Colonic mucosa (tissue), 4 donors: ENCODE data around the gene ANTXR1. TPM values are rescaled to one million over a fixed set of nuclear protein-coding genes. Genes with fewer than 3 reads are reported as not detected.

ENCODE experiments used
- DNase-seq: peaks from one replicate; pipeline ENCODE4 v3.0.0-alpha.2; 2020
- H3K27ac ChIP-seq: fragments of 200-600 bp; one replicate; pipeline ENCODE4 v1.8.0; 2021
- H3K27me3 ChIP-seq: fragments of 200-600 bp; one replicate; pipeline ENCODE4 v1.8.0; 2021
- H3K36me3 ChIP-seq: fragments of 200-600 bp; one replicate; pipeline ENCODE4 v1.8.0; 2021
- H3K4me1 ChIP-seq: fragments of 200-600 bp; one replicate; pipeline ENCODE4 v1.8.0; 2021; ENCODE audit warnings: mild to moderate bottlenecking
- H3K4me3 ChIP-seq: fragments of 200-600 bp; one replicate; pipeline ENCODE4 v1.8.0; 2021
- H3K9ac ChIP-seq, 2 donors: one replicate each; pipeline ENCODE4 v1.7.0; 2013; ENCODE audit warnings: control low read depth in 2 of 2, low read depth in 2 of 2, low read length in 2 of 2
- H3K9me3 ChIP-seq: fragments of 200-600 bp; one replicate; pipeline ENCODE4 v1.8.0; 2021
- intact Hi-C: fragments of 100-400 bp; cut with DNase I; formaldehyde crosslinking; loops from one replicate; pipeline ENCODE4 v1.14.1; 2022
- total RNA-seq, 2 donors: library from RNA; stranded (reverse); fragmentation: NEBNext Ultra II Directional in 1 of 2; extraction: Animal tissue kit (Norgen Biotek cat#: 25700) in 1 of 2; gene quantifications; one replicate each; pipeline ENCODE4 v1.2.1, GENCODE V29; 2021
- TF ChIP-seq, protein P1 (sequence below): fragments of 200-600 bp; IDR thresholded peaks from one replicate; pipeline ENCODE4 v1.8.0; 2022; ENCODE audit warnings: antibody characterized with exemption, mild to moderate bottlenecking
- donor health status: healthy.
- donor health status: DM: no; HTN: no; CAD: no.
- donor health status: DM: no; HTN: no; CAD: no.

The ANTXR1 gene
- total RNA-seq, 2 donors from 2014 or later, result 8.1 to 17.0 TPM

DNA sequence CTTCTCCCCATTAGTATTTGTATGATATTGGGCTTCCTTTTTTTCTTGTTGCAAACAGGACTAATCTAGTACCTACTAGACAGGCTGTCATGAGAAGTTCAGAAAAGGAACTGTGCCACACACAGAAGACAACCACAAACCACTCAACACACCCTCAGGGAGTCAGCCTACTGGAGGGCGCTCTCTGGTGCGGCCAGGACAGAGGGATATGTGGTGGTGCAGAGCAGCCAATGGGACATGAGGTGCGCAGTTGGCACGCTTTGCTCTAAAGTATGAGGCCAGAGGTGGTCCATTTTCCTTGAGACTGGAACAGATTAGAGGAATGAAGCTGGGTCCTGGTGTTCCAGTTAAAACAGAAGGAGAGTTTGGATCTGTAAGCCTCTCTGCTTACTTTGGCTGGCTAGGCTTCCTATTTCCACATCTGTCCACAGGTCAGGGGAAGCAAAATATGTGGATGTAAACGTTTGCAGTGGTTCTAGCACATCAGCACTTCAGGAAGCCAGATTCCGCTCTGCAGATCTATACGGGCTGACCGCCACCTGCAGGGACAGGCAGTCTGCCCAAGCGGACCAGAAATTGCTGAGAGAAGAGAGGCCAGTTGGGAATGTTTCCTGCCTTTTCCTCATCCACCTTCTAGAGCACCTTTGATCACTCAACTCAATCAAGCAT, 260.0 kb downstream of the ANTXR1 start:
- Histone ChIP-seq H3K4me1 (no peaks in the 10 kb centered on the region), H3K27me3 (no peaks in the 10 kb centered on the region), H3K36me3 (no peaks in the 10 kb centered on the region), H3K9me3 (no peaks in the 10 kb centered on the region), H3K27ac (no peak overlapping the region), H3K9ac (no peak overlapping the region), H3K4me3 (no peak overlapping the region)
- TF ChIP-seq, protein P1, sequence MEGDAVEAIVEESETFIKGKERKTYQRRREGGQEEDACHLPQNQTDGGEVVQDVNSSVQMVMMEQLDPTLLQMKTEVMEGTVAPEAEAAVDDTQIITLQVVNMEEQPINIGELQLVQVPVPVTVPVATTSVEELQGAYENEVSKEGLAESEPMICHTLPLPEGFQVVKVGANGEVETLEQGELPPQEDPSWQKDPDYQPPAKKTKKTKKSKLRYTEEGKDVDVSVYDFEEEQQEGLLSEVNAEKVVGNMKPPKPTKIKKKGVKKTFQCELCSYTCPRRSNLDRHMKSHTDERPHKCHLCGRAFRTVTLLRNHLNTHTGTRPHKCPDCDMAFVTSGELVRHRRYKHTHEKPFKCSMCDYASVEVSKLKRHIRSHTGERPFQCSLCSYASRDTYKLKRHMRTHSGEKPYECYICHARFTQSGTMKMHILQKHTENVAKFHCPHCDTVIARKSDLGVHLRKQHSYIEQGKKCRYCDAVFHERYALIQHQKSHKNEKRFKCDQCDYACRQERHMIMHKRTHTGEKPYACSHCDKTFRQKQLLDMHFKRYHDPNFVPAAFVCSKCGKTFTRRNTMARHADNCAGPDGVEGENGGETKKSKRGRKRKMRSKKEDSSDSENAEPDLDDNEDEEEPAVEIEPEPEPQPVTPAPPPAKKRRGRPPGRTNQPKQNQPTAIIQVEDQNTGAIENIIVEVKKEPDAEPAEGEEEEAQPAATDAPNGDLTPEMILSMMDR, result no peak
- no peak for DNase-seq
- intact Hi-C loops, result no loop called here

DNA sequence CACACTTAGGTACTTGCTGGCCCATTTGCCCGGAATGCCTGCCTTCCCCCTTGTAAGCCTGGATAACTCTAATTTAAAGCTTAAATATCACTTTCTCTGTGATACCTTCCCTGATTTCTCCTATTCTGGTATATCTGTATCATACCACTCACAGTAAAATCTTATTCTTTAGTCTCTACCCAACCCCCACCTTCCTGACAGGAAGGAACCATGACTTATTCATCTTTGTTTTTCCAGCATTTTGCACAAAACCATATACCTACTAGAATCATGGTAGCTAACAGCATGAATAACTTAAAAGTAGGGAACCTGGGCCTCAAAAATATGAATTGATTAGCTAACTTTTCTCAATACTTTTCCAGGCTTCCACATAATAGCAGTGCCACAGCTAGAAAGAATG, 262.5 kb downstream of the ANTXR1 start:
- H3K4me1 ChIP-seq, result no peaks in the 10 kb centered on the region
- intact Hi-C loops, result no loop called here
- H3K36me3 ChIP-seq, result no peaks in the 10 kb centered on the region
- no peaks in the 10 kb centered on the region for H3K9me3 ChIP-seq
- H3K27me3 ChIP-seq, result no peaks in the 10 kb centered on the region
- no peak for DNase-seq
- TF ChIP-seq, protein P1, result no peak
- no peak overlapping the region for H3K9ac ChIP-seq
- no peak overlapping the region for H3K4me3 ChIP-seq
- H3K27ac ChIP-seq, result no peak overlapping the region

DNA sequence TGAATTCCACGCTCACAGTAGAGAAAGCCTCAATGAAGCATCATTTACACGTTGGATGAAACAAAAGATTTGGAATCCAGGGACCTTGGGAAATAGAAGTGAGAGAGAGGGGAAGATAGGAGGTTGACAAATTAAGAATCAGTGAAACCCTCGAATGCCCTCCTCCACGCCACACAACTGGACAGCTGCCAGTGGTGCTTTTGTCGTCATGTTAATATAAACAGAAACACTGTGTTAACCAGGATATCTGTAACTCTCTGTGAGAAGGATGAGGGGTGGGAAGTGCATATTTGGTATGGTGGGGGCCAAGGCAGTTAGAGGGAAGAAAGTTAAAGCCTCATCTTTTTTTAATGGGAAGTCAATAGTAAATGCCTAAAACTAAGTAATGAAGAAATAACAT, 265.4 kb downstream of the ANTXR1 start:
- Histone ChIP-seq H3K4me3 (no peak overlapping the region), H3K9ac (no peak overlapping the region), H3K27me3 (no peaks in the 10 kb centered on the region), H3K36me3 (no peaks in the 10 kb centered on the region), H3K9me3 (no peaks in the 10 kb centered on the region), H3K4me1 (no peaks in the 10 kb centered on the region), H3K27ac (no peak overlapping the region)
- DNase-seq, result no peak
- intact Hi-C loops, result no loop called here
- TF ChIP-seq, protein P1, result no peak

DNA sequence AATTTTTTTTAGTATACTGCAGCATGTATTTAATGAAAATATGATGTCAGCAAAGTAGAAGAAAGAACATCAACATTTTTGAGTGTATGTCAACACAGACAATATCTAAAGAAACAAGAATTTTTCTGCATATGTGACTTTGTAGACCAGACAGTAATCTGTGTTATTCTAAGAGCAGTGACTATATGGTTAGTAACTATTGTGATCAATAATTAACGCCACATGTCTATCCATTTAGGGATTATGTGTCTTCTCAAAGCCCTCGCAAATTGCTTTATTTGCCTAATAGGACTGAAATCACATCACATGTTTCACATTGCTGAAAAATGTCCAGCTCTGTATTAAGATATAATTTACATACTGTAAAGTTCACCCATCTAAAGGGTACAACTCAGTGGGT, 266.2 kb downstream of the ANTXR1 start:
- Histone ChIP-seq H3K27me3 (no peaks in the 10 kb centered on the region), H3K4me3 (no peak overlapping the region), H3K27ac (no peak overlapping the region), H3K4me1 (no peaks in the 10 kb centered on the region), H3K36me3 (no peaks in the 10 kb centered on the region), H3K9me3 (no peaks in the 10 kb centered on the region), H3K9ac (no peak overlapping the region)
- DNase-seq, result no peak
- intact Hi-C loops, result no loop called here
- TF ChIP-seq, protein P1, result no peak

DNA sequence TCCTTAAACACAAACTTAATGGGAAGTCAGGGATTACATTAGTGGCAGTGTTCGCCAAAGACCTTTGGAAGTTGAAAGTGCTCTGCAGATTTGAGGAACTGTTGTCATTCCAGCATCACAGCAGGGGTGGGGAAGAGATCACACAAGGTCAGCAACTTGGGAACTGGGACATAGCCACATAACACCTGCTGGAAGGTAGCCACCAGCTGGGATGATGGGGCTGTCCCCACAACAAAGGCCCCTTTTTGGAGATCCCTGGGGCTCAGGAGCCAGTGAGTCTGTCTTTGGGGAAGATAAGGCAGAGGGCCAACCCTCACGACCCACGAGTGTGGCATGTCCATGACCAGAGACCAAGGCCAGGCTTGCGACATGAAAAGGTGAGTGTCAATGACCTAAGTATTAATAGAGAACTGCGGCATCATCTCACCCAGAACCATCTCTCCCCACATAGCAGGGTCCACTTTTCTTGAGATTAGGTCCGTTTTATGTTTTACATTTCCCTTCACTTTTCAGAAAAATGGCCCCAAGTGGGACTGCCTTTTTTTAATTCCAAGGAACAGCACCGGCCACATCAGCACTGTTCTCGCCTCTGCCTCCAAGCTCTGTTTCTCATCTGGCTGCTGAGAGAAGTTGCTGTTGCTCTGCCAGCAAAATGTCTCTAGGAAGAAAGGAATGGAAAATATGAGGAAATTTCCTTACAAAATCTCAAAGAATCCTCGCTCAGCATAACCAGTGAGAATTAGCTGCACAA, 267.1 kb downstream of the ANTXR1 start:
- Histone ChIP-seq H3K9ac (no peak overlapping the region), H3K27ac (no peak overlapping the region), H3K4me3 (no peak overlapping the region), H3K9me3 (no peaks in the 10 kb centered on the region), H3K4me1 (no peaks in the 10 kb centered on the region), H3K36me3 (no peaks in the 10 kb centered on the region), H3K27me3 (no peaks in the 10 kb centered on the region)
- intact Hi-C loops, result no loop called here
- no peak for DNase-seq
- TF ChIP-seq, protein P1, result no peak
